CD4-positive, CD25-positive, alpha-beta regulatory T cell (primary cell): ENCODE results near the gene TNK1. TPM values are rescaled to one million over a fixed set of nuclear protein-coding genes. Genes with fewer than 3 reads are reported as not detected.

Experiments used
- ATAC-seq, 2 donors: fragments of 150-1000 bp; cut with Tn5 transposase; one replicate each; pipeline ENCODE4 v1.10.0; 2021; ENCODE audit warnings: low read depth in 2 of 2, moderate number of reproducible peaks in 2 of 2, moderate library complexity in 1 of 2
- DNase-seq, 3 donors: peaks; one replicate each; pipeline versions ENCODE4 v3.0.0 to v3.0.0-alpha.2; 2012 to 2022; ENCODE audit warnings: mixed read lengths in 1 of 3
- H3K27ac ChIP-seq: one replicate; pipeline ENCODE4 v1.7.0; 2013; ENCODE audit warnings: mild to moderate bottlenecking, low read length; ENCODE audit not compliant: insufficient read depth, poor library complexity, severe bottlenecking
- H3K27me3 ChIP-seq: one replicate; pipeline ENCODE4 v1.7.0; 2013; ENCODE audit warnings: low read length; ENCODE audit not compliant: control insufficient read depth, insufficient read depth
- H3K36me3 ChIP-seq: one replicate; pipeline ENCODE4 v1.7.0; 2013; ENCODE audit warnings: mild to moderate bottlenecking, low read length, moderate library complexity; ENCODE audit not compliant: control insufficient read depth, insufficient read depth
- H3K4me1 ChIP-seq: 2 replicates; pipeline ENCODE4 v1.7.0; 2013; ENCODE audit warnings: mild to moderate bottlenecking, low read length; ENCODE audit not compliant: insufficient read depth, control insufficient read depth, poor library complexity, severe bottlenecking
- H3K4me3 ChIP-seq: one replicate; pipeline ENCODE4 v1.7.0; 2013; ENCODE audit warnings: low read depth, mild to moderate bottlenecking, low read length, moderate library complexity
- H3K9me3 ChIP-seq, 2 experiments: 1 replicate in 1 of 2; 2 replicates in 1 of 2; pipeline ENCODE4 v1.7.0; 2013; ENCODE audit warnings: low read length in 2 of 2, mild to moderate bottlenecking in 1 of 2, moderate library complexity in 1 of 2; ENCODE audit not compliant: control insufficient read depth in 2 of 2
- H3K27ac Mint-ChIP-seq, 3 donors: one replicate each; pipeline ENCODE4 v1.8.0; 2020 to 2022; ENCODE audit warnings: mild to moderate bottlenecking in 3 of 3, mixed read lengths in 3 of 3, moderate library complexity in 2 of 3
- H3K27me3 Mint-ChIP-seq: one replicate; pipeline ENCODE4 v1.8.0; 2022; ENCODE audit warnings: mild to moderate bottlenecking, mixed read lengths
- H3K36me3 Mint-ChIP-seq: one replicate; pipeline ENCODE4 v1.8.0; 2020; ENCODE audit warnings: mixed read lengths
- H3K4me1 Mint-ChIP-seq, 4 donors: one replicate each; pipeline ENCODE4 v1.8.0; 2020 to 2022; ENCODE audit warnings: mixed read lengths in 4 of 4, mild to moderate bottlenecking in 1 of 4
- H3K4me3 Mint-ChIP-seq, 4 donors: one replicate each; pipeline ENCODE4 v1.8.0; 2020 to 2022; ENCODE audit warnings: mild to moderate bottlenecking in 4 of 4, mixed read lengths in 4 of 4, moderate library complexity in 3 of 4
- H3K9me3 Mint-ChIP-seq, 7 donors: one replicate each; pipeline ENCODE4 v1.8.0; 2020 to 2022; ENCODE audit warnings: mixed read lengths in 7 of 7, mild to moderate bottlenecking in 3 of 7, moderate library complexity in 2 of 7
- polyA plus RNA-seq, 4 donors: library from polyadenylated mRNA; unstranded; fragments of 300-500 nt; fragmentation: Illumina TruSeq; gene quantifications; one replicate each; pipeline ENCODE4 v1.2.3, GENCODE V29; 2021
- total RNA-seq: library from RNA; stranded (reverse); gene quantifications from one replicate; pipeline ENCODE4 v1.2.3, GENCODE V29; 2022

The TNK1 gene
- total and polyA plus RNA-seq, 5 donors from 2014 or later = 0.42 to 4.8 (median 1.5) TPM

DNA sequence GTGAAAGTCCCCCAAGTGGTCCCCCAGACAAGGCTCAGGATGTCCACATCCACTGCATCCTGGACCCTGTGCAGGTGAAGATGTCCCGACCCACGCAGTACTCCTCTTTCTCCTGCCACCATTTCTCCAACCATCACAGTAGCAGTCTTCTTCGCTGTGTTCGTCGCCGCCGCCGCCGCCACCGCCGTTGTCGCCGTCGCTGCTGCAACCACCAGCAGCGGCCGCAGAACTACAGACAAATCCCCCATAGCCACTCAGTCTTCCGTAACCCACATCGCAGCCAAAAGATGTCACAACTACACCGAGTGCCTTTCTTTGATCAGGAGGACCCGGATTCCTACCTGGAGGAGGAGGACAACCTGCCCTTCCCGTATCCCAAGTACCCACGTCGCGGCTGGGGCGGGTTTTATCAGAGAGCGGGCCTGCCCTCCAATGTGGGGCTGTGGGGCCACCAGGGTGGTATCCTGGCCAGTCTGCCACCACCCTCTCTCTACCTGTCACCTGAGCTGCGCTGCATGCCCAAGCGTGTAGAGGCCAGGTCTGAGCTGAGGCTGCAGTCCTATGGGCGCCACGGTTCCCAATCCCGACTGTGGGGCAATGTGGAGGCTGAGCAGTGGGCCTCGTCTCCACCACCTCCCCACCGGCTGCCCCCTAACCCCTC, 45.4 kb downstream of the TNK1 start:
- H3K27me3 ChIP-seq = no peaks in the 10 kb centered on the region
- no peaks in the 10 kb centered on the region for H3K36me3 Mint-ChIP-seq
- no peaks in the 10 kb centered on the region for H3K9me3 Mint-ChIP-seq
- no peak overlapping the region for H3K27ac Mint-ChIP-seq
- H3K4me1 ChIP-seq = no peaks in the 10 kb centered on the region
- no peaks in the 10 kb centered on the region for H3K9me3 ChIP-seq
- no peaks in the 10 kb centered on the region for H3K27me3 Mint-ChIP-seq
- no peaks in the 10 kb centered on the region for H3K36me3 ChIP-seq
- H3K4me3 Mint-ChIP-seq = no peak overlapping the region
- H3K27ac ChIP-seq = no peak overlapping the region
- no peak overlapping the region for H3K4me3 ChIP-seq
- no peak for ATAC-seq
- DNase-seq = no peak
- H3K4me1 Mint-ChIP-seq = no peaks in the 10 kb centered on the region

DNA sequence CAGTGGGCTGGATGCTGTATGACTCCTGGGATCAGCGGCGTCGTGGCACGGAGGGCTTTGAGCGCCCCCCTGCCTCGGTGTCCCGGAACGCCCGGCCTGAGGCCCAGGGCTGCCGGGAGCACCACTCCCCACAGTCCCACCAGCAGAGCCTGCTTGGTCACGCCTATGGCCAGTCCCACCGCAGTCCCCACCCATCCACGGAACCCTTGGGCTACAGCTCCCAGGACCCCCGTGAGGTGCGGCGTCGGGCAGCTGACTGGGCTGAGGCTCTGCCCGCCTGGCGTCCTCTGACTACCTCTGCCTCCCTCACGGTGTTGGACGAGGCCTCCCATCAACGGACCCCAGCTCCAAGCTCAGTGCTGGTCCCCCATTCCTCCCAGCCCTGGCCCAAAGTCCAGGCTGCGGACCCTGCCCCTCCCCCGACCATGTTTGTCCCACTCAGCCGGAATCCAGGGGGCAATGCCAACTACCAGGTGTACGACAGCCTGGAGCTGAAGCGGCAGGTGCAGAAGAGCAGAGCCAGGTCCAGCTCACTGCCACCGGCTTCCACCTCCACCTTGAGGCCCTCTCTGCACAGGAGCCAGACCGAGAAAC, 46.1 kb downstream of the TNK1 start:
- ATAC-seq = no peak
- H3K4me3 ChIP-seq = no peak overlapping the region
- H3K27ac ChIP-seq = no peak overlapping the region
- no peak overlapping the region for H3K27ac Mint-ChIP-seq
- no peaks in the 10 kb centered on the region for H3K4me1 Mint-ChIP-seq
- H3K4me1 ChIP-seq = no peaks in the 10 kb centered on the region
- H3K9me3 ChIP-seq = no peaks in the 10 kb centered on the region
- H3K4me3 Mint-ChIP-seq = no peak overlapping the region
- H3K27me3 ChIP-seq = no peaks in the 10 kb centered on the region
- no peaks in the 10 kb centered on the region for H3K27me3 Mint-ChIP-seq
- no peaks in the 10 kb centered on the region for H3K9me3 Mint-ChIP-seq
- H3K36me3 Mint-ChIP-seq = no peaks in the 10 kb centered on the region
- no peak for DNase-seq
- H3K36me3 ChIP-seq = no peaks in the 10 kb centered on the region

DNA sequence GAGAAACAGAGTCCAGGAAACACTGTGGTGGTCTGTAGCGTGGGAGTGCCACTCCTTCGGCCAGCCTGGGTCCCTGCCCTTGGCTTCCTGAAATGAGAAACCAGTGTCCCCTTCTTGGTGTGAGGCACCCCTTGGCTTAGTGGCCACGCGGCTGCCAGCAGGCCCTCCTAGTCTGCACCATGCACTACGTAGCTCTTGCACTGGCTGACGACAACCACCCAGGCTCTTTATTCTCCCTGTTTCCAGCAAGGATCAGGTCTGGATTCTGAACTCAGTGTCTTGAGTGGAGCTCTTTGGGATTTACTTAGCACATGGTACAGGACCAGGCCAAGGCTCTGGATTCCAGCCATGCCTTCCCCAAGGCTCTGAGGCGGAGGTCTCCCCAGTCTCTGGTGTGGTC, 46.7 kb downstream of the TNK1 start:
- ATAC-seq (no peak), DNase-seq (no peak)
- no peak overlapping the region for H3K27ac Mint-ChIP-seq
- Histone ChIP-seq H3K4me1 (no peaks in the 10 kb centered on the region), H3K27me3 (no peaks in the 10 kb centered on the region), H3K9me3 (no peaks in the 10 kb centered on the region), H3K36me3 (no peaks in the 10 kb centered on the region), H3K4me3 (no peak overlapping the region), H3K27ac (no peak overlapping the region)
- no peaks in the 10 kb centered on the region for H3K9me3 Mint-ChIP-seq
- H3K27me3 Mint-ChIP-seq = no peaks in the 10 kb centered on the region
- H3K4me3 Mint-ChIP-seq = no peak overlapping the region
- H3K36me3 Mint-ChIP-seq = no peaks in the 10 kb centered on the region
- H3K4me1 Mint-ChIP-seq = no peaks in the 10 kb centered on the region

DNA sequence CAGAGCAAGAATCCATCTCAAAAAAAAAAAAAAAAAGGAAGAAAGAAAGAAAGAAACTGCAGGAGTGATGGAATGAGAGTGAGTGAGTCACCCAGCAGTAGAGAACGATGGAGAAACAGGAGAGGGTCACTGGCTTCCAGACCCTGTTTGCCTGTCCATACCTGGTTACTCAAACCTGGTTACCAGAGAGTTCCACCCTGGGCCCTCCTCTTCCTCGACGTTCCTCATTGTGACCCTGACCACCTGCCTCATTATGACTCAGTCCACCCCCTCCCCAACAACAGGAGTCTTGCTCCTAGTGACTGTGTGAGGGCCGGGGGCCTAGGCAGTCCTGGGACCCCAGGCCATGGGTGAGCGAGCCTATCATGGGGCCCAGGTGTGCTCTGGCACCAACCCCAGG, 47.7 kb downstream of the TNK1 start, which contains the start of gene SPEM3:
TSS of gene SPEM3 (plus strand) at position 301 of the 400 bp plus-strand sequence. CDS start at position 347, 46 bp downstream.
- Mint-ChIP-seq H3K9me3 (no peaks in the 10 kb centered on the region), H3K4me3 (no peak within 1 kb of the TSS), H3K27me3 (no peaks in the 10 kb centered on the region), H3K27ac (no peak within 1 kb of the TSS), H3K4me1 (no peaks in the 10 kb centered on the region), H3K36me3 (no peaks in the 10 kb centered on the region)
- H3K36me3 ChIP-seq = no peaks in the 10 kb centered on the region
- H3K4me3 ChIP-seq = no peak within 1 kb of the TSS
- H3K27me3 ChIP-seq = no peaks in the 10 kb centered on the region
- no peak within 1 kb of the TSS for H3K27ac ChIP-seq
- no peaks in the 10 kb centered on the region for H3K9me3 ChIP-seq
- H3K4me1 ChIP-seq = no peaks in the 10 kb centered on the region
- DNase-seq (no peak), ATAC-seq (no peak)

DNA sequence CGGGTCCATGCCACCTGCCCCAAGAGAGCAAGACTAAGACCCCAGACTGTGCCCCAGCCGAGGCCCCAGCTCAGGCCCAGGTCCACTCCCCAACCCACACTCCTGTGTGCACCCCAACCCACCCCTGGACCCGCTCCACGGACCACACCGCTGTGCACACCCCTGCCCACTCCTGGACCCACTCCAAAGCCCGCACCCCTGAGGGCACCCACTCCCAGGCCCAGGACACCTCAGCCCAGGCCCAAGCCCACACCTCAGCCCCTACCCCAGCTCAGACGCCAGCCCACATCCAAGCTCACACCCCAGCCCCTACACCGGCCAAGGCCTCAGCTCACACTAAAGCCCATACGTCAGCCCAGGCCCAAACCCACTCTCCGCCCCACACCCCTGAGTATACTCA, 48.8 kb downstream of the TNK1 start:
- Mint-ChIP-seq H3K27me3 (no peaks in the 10 kb centered on the region), H3K4me1 (peaks cover 0 to under 1% (median 0%) of the 10 kb centered on the region in 4 donors), H3K4me3 (no peak overlapping the region), H3K27ac (no peak overlapping the region), H3K9me3 (no peaks in the 10 kb centered on the region), H3K36me3 (no peaks in the 10 kb centered on the region)
- Histone ChIP-seq H3K9me3 (no peaks in the 10 kb centered on the region), H3K4me1 (no peaks in the 10 kb centered on the region), H3K4me3 (no peak overlapping the region), H3K27ac (no peak overlapping the region), H3K27me3 (no peaks in the 10 kb centered on the region), H3K36me3 (no peaks in the 10 kb centered on the region)
- DNase-seq = no peak
- ATAC-seq = no peak

DNA sequence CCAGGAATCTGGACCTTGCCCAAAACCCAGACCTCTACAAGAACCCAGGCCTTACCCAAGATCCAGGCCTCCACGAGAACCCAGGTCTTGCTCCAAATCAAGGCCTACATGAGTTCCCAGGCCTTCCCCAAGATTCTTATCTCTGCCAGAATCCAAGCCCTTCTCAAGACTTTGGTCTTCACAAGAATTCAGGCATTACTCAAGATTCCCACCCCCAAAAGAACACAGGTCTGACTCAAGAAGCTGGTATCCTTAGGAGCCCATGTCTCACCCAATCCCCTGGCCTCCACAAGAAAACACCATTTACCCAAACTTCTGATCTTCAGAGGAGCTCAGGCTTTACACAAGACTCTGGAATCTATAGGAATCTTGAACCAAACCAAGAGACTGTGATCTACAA, 50.3 kb downstream of the TNK1 start:
- Histone ChIP-seq H3K9me3 (no peaks in the 10 kb centered on the region), H3K4me3 (no peak overlapping the region), H3K27ac (no peak overlapping the region), H3K36me3 (no peaks in the 10 kb centered on the region), H3K4me1 (peaks cover 8% of the 10 kb centered on the region), H3K27me3 (no peaks in the 10 kb centered on the region)
- H3K27me3 Mint-ChIP-seq = peaks cover 8% of the 10 kb centered on the region
- no peak for DNase-seq
- ATAC-seq = no peak
- no peaks in the 10 kb centered on the region for H3K36me3 Mint-ChIP-seq
- H3K27ac Mint-ChIP-seq = no peak overlapping the region
- H3K4me3 Mint-ChIP-seq = no peak overlapping the region
- H3K4me1 Mint-ChIP-seq = peaks cover 4 to 12% (median 9%) of the 10 kb centered on the region in 4 donors
- H3K9me3 Mint-ChIP-seq = no peaks in the 10 kb centered on the region

DNA sequence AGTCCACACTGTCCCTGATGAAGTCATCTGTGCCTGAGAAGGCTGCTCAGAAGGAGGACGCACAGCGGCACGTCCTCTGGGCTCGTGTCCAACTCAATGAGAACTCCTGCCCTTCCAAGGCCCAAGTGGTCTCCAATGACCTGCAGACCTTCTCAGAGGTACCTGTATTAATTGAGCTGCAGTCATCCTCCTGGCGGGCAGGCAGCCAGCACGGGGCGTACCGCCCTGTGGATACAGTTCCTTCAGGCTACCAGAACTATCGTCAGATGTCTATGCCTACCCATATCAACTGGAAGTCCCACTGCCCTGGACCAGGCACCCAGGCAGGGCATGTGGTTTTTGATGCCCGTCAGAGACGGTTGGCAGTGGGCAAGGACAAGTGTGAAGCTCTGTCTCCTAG, 51.4 kb downstream of the TNK1 start:
- no peak overlapping the region for H3K27ac Mint-ChIP-seq
- Histone ChIP-seq H3K9me3 (no peaks in the 10 kb centered on the region), H3K4me1 (peaks cover 18% of the 10 kb centered on the region), H3K4me3 (no peak overlapping the region), H3K36me3 (no peaks in the 10 kb centered on the region), H3K27ac (no peak overlapping the region), H3K27me3 (no peaks in the 10 kb centered on the region)
- H3K27me3 Mint-ChIP-seq = peaks cover 8% of the 10 kb centered on the region
- no peaks in the 10 kb centered on the region for H3K36me3 Mint-ChIP-seq
- no peaks in the 10 kb centered on the region for H3K9me3 Mint-ChIP-seq
- no peak for DNase-seq
- H3K4me3 Mint-ChIP-seq = peak overlapping the region in 1 of 4 donors; percentile 38
- ATAC-seq = no peak
- peaks cover 4 to 19% (median 11%) of the 10 kb centered on the region in 4 donors for H3K4me1 Mint-ChIP-seq
